CD4-positive, alpha-beta T cell (primary cell): ENCODE measurements around the gene GABARAPL2. TPM values are rescaled to one million over a fixed set of nuclear protein-coding genes. Genes with fewer than 3 reads are reported as not detected.

ENCODE experiments used
- ATAC-seq: fragments of 200-7000 bp; cut with Tn5 transposase; one replicate; pipeline ENCODE4 v1.10.0; 2022; ENCODE audit warnings: mild to moderate bottlenecking; ENCODE audit not compliant: poor library complexity
- CTCF ChIA-PET: fragments of 350-600 bp; sonication (Branson Sonifier 250); formaldehyde crosslinking; loops from one replicate; lab custom pipeline; 2021; ENCODE audit warnings: antibody characterized with exemption, inconsistent platforms; lab: Charles Lee
- POLR2A ChIA-PET: fragments of 350-600 bp; sonication (Branson Sonifier 250); formaldehyde crosslinking; loops from one replicate; lab custom pipeline; 2021; ENCODE audit warnings: antibody characterized with exemption, inconsistent platforms; lab: Charles Lee
- DNase-seq, 14 experiments: peaks; one replicate each; pipeline ENCODE4 v3.0.0-alpha.2; 2013 to 2020; ENCODE audit warnings: mixed read lengths in 2 of 14
- H3K27ac ChIP-seq, 2 donors: one replicate each; pipeline versions ENCODE4 v1.5.1 to v1.7.0; 2013; ENCODE audit warnings: low read length in 2 of 2, low read depth in 1 of 2, mild to moderate bottlenecking in 1 of 2
- H3K27me3 ChIP-seq, 2 experiments: 1 replicate in 1 of 2; 2 replicates in 1 of 2; pipeline versions ENCODE4 v1.6.1 to v1.7.0; 2013; ENCODE audit warnings: low read length in 2 of 2, control low read depth in 1 of 2, mild to moderate bottlenecking in 1 of 2, moderate library complexity in 1 of 2; ENCODE audit not compliant: insufficient read depth in 2 of 2, control insufficient read depth in 1 of 2
- H3K36me3 ChIP-seq: one replicate; pipeline ENCODE4 v1.6.1; 2013; ENCODE audit warnings: low read length, control low read depth; ENCODE audit not compliant: insufficient read depth
- H3K4me1 ChIP-seq: one replicate; pipeline ENCODE4 v1.6.1; 2013; ENCODE audit warnings: low read length, control low read depth; ENCODE audit not compliant: insufficient read depth
- H3K4me3 ChIP-seq: one replicate; pipeline ENCODE4 v1.5.1; 2013; ENCODE audit warnings: mild to moderate bottlenecking, low read length, moderate library complexity
- H3K9me3 ChIP-seq, 2 experiments: 1 replicate in 1 of 2; 2 replicates in 1 of 2; pipeline versions ENCODE4 v1.6.1 to v1.7.0; 2013; ENCODE audit warnings: low read length in 2 of 2, mild to moderate bottlenecking in 2 of 2, control low read depth in 1 of 2, moderate library complexity in 1 of 2; ENCODE audit not compliant: control insufficient read depth in 1 of 2, insufficient read depth in 1 of 2
- H3K27ac Mint-ChIP-seq: one replicate; pipeline ENCODE4 v1.8.0; 2020; ENCODE audit warnings: mixed read lengths
- H3K27me3 Mint-ChIP-seq: one replicate; pipeline ENCODE4 v1.8.0; 2021; ENCODE audit warnings: mixed read lengths
- H3K36me3 Mint-ChIP-seq: one replicate; pipeline ENCODE4 v1.8.0; 2021; ENCODE audit warnings: low read depth, mixed read lengths
- H3K4me1 Mint-ChIP-seq: one replicate; pipeline ENCODE4 v1.8.0; 2021; ENCODE audit warnings: low read depth, mixed read lengths
- H3K4me3 Mint-ChIP-seq: one replicate; pipeline ENCODE4 v1.8.0; 2020; ENCODE audit warnings: mild to moderate bottlenecking, mixed read lengths
- H3K9me3 Mint-ChIP-seq: one replicate; pipeline ENCODE4 v1.8.0; 2020; ENCODE audit warnings: mixed read lengths
- intact Hi-C, 2 experiments: fragments of 100-400 bp; cut with DNase I in 1 of 2; cut with micrococcal nuclease in 1 of 2; formaldehyde crosslinking; loops; one replicate each; pipeline versions ENCODE4 v1.15.1 to v1.9.0; 2023 to 2025; cut with DNase I, micrococcal nuclease
- total RNA-seq, 174 experiments: library from RNA in 2 of 174; stranded (reverse) in 2 of 174; gene quantifications; one replicate each; pipeline ENCODE4 v1.2.3 and lab custom pipeline; 2021 to 2026
- TF ChIP-seq, protein P1 (sequence below): fragments of 200-600 bp; IDR thresholded peaks from one replicate; pipeline ENCODE4 v1.8.0; 2022; ENCODE audit warnings: antibody characterized with exemption, mild to moderate bottlenecking

GABARAPL2 gene
- total RNA-seq, 2 experiments from 2014 or later: 44.6 to 48.3 TPM

DNA sequence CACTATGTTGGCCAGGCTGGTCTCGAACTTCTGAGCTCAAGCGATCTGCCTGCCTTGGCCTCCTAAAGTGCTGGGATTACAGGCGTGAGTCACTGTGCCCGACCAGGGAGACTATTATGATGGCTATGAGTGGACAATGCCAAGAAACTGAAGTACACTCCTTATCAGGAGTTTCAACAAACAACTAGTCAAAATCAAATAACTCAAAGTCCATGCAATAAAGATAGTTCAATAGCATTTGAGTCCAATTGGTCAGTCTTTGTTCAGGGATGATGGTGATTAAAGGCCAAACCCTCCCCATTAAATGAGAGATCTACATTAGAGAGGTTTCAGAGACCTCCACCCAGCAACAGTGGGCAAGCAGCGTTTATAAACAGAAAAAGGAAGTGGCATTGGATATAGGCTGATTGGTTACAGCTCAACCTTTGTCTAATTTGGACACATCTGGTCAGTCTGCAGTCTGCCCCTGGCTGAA is 38.3 kb upstream of the GABARAPL2 start:
- Mint-ChIP-seq H3K9me3 (no peaks in the 10 kb centered on the region), H3K27ac (no peak overlapping the region), H3K4me1 (no peaks in the 10 kb centered on the region), H3K36me3 (no peaks in the 10 kb centered on the region), H3K4me3 (no peak overlapping the region), H3K27me3 (no peaks in the 10 kb centered on the region)
- peaks cover 0 to 6% of the 10 kb centered on the region in 2 experiments for H3K9me3 ChIP-seq
- CTCF ChIA-PET: no interaction called here
- POLR2A ChIA-PET: no interaction called here
- no peak for DNase-seq
- H3K36me3 ChIP-seq: no peaks in the 10 kb centered on the region
- no peak overlapping the region for H3K27ac ChIP-seq
- no peaks in the 10 kb centered on the region for H3K27me3 ChIP-seq
- H3K4me3 ChIP-seq: no peak overlapping the region
- no peaks in the 10 kb centered on the region for H3K4me1 ChIP-seq
- no peak for ATAC-seq
- intact Hi-C loops: no loop called here
- TF ChIP-seq, protein P1, sequence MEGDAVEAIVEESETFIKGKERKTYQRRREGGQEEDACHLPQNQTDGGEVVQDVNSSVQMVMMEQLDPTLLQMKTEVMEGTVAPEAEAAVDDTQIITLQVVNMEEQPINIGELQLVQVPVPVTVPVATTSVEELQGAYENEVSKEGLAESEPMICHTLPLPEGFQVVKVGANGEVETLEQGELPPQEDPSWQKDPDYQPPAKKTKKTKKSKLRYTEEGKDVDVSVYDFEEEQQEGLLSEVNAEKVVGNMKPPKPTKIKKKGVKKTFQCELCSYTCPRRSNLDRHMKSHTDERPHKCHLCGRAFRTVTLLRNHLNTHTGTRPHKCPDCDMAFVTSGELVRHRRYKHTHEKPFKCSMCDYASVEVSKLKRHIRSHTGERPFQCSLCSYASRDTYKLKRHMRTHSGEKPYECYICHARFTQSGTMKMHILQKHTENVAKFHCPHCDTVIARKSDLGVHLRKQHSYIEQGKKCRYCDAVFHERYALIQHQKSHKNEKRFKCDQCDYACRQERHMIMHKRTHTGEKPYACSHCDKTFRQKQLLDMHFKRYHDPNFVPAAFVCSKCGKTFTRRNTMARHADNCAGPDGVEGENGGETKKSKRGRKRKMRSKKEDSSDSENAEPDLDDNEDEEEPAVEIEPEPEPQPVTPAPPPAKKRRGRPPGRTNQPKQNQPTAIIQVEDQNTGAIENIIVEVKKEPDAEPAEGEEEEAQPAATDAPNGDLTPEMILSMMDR: no peak

DNA sequence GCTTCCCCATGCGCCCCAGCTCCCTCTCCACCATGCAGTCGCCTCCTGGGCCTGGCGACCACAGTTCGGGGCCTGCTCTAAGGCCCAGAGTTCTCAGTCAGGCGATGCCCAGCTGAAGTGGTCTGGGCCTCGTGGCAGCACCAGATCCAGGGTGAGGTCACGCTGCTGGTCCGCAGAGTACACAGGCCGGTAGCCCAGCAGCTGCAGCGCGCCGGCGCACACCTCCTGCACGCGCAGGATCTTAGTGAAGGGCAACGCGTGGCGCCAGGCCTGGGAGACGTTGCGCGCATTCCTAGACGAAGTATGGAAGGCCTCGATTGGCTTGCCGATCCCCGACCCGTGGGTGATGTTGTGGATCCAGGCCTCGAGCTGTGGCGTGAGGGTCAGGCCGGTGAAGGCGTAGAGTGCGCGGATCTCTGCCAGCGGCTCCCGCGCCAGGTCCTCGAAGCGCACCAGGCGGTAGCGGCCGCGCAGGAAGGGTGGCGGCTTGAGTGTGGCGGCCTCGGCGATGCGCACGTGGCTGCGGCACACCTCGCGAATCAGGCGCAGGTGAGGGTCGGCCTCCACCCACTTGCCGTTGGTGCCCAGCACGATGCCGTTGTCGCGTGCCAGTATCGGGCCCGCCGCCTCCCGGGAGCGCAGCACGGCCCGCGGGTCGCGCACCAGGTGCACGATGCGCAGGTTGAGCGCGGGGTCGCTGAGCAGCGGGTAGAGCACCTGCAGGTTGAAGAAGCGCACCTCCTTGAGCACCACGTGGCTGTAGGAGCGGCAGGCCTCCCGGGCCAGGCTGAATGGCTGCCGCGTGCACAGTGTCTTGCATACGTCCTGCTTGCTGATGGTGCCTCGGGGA is 36.9 kb upstream of the GABARAPL2 start:
- TF ChIP-seq, protein P1: no peak

DNA sequence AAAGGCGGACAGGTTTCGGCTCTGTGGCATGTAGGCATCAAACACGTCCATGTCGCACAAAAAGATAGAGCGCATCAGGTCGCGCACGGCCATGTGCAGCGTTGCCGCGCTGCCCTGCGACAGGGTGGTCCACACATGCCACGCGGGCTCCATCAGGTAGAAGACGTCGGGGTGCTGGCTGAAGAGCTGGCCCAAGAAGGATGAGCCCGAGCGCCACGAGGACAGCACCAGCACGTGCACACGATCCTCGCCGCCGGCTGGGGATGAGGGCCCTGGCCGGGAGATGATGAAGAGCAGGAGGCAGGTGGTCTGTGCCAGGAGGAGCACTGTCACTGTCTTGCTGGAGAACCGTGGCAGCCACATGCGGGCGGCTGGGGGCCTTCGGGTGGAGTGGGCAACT is 36.2 kb upstream of the GABARAPL2 start:
- Mint-ChIP-seq H3K36me3 (no peaks in the 10 kb centered on the region), H3K4me3 (no peak overlapping the region), H3K9me3 (no peaks in the 10 kb centered on the region), H3K27ac (no peak overlapping the region), H3K27me3 (no peaks in the 10 kb centered on the region), H3K4me1 (no peaks in the 10 kb centered on the region)
- Histone ChIP-seq H3K27me3 (no peaks in the 10 kb centered on the region), H3K9me3 (peaks cover 0 to 6% of the 10 kb centered on the region in 2 experiments), H3K4me3 (no peak overlapping the region), H3K27ac (no peak overlapping the region), H3K36me3 (no peaks in the 10 kb centered on the region), H3K4me1 (no peaks in the 10 kb centered on the region)
- DNase-seq (no peak), ATAC-seq (no peak)
- ChIA-PET CTCF (no interaction called here), POLR2A (no interaction called here)
- TF ChIP-seq, protein P1: no peak
- intact Hi-C loops: no loop called here

More for the DNA sequence above, 36.9 kb upstream of the GABARAPL2 start:
- no peak overlapping the region for H3K27ac Mint-ChIP-seq
- H3K4me1 Mint-ChIP-seq: no peaks in the 10 kb centered on the region
- no peaks in the 10 kb centered on the region for H3K36me3 ChIP-seq
- H3K27ac ChIP-seq: no peak overlapping the region
- no peak overlapping the region for H3K4me3 Mint-ChIP-seq
- ATAC-seq (no peak), DNase-seq (no peak)
- no peaks in the 10 kb centered on the region for H3K27me3 Mint-ChIP-seq
- peaks cover 0 to 6% of the 10 kb centered on the region in 2 experiments for H3K9me3 ChIP-seq
- no peaks in the 10 kb centered on the region for H3K27me3 ChIP-seq
- ChIA-PET POLR2A (no interaction called here), CTCF (no interaction called here)
- H3K36me3 Mint-ChIP-seq: no peaks in the 10 kb centered on the region
- intact Hi-C loops: no loop called here
- H3K9me3 Mint-ChIP-seq: no peaks in the 10 kb centered on the region
- no peak overlapping the region for H3K4me3 ChIP-seq
- no peaks in the 10 kb centered on the region for H3K4me1 ChIP-seq
